GM19025 (cell line): Measurements from ENCODE around the gene NR1H4.
"Not testable (repeated sequence)": the region's sequence is repeated elsewhere in the genome, so short reads cannot be mapped to it uniquely, and the experiment has no call there.

Source experiments
- ATAC-seq: cut with Tn5 transposase; IDR thresholded peaks from one replicate; pipeline ENCODE4 v1.9.1; 2021; ENCODE audit warnings: mild to moderate bottlenecking, low read depth, moderate library complexity; ENCODE audit not compliant: unreplicated experiment

The NR1H4 gene

GRCh38 chr12:100473716-100474150, at the start of gene NR1H4:
NR1H4 (plus strand) TSS chr12:100473866; CDS start chr12:100493324, 19,458 bp downstream.
- no peak for ATAC-seq

- no peak for ATAC-seq
These were observed 47.5 kb upstream of the NR1H4 start for GRCh38 chr12:100426145-100426544.

DNA sequence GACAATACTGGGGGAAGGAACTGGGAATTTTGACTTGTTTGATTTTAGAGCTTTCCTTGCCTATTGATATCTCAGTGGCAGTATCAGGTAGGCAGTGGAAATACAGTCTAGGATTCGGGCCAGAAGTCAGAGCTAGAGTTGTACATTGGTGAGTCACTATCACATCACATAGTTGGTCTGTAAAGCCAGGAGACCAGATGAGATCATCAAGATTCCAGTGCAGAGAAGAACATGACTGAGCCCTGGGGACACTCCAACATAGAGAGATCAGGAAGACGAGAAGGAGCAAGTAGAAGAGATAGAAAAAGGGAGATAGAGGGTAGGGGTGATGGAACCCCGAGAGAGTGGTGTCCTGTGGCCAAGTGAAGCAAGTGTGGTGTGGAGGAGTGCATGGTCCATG, 46.6 kb upstream of the NR1H4 start:
- no peak for ATAC-seq

GRCh38 chr12:100430251-100430650, 43.4 kb upstream of the NR1H4 start:
- not testable (repeated sequence) for ATAC-seq

- ATAC-seq: no peak
These were observed 40.0 kb upstream of the NR1H4 start for GRCh38 chr12:100433701-100434100.

DNA sequence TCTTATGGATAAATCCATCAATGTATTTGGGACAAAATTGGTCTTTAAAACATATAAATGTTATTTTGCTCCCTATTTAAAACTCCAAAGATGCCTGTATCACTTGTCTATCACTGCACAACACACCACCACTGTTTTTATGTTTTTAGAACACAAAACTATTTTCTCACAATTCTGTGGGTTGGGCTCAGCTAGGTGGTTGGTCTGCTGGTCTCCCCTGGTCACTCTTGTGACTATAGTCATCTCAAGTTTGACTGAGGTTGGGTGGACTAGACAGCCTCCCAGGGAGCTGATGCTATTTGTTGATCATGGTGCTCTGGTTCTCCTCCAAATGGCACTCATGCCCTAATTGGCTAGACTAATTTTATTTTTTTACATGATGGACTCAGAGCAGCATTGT, 39.5 kb upstream of the NR1H4 start:
- ATAC-seq: no peak

DNA sequence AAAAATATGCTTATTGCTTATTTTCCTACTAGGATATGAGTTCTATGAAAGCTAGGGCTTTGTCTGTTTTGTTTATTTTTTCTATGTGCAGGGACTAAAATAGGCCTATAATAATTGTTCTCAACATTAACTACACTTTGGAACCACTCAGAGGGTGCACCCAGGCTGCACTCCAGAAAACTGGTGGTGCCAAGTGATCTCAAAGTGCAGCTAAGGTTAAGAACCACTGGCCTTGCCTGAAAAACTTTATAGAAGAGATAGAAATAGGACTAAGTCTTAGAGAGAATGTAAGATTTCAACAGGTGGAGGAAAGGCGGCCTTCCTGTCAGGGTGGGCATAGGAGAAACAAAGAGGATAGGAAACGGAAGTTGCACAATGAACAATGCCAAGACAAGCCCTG, 37.7 kb upstream of the NR1H4 start:
- ATAC-seq: no peak

- ATAC-seq: no peak
These were observed 36.4 kb upstream of the NR1H4 start for GRCh38 chr12:100437038-100437841.

GRCh38 chr12:100439797-100440196, 33.9 kb upstream of the NR1H4 start:
- ATAC-seq: no peak

DNA sequence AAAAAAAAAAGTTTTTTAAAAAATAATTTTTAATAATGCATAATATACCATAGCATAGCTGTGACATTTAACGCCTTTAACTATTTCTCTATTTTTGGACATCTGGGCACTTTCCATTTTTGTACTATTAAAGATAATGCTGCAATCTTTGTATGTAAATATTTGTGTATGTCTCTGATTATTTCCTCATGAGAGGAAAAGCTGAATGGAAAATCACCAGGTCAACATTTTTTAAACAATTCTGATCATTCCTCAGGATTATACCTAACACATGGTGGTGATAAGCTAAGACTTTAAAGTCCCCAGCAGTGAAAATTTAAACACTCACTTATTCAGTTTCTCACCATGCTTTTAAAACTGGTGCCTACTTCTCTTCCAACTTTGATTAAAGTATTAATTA, 31.3 kb upstream of the NR1H4 start:
- no peak for ATAC-seq

DNA sequence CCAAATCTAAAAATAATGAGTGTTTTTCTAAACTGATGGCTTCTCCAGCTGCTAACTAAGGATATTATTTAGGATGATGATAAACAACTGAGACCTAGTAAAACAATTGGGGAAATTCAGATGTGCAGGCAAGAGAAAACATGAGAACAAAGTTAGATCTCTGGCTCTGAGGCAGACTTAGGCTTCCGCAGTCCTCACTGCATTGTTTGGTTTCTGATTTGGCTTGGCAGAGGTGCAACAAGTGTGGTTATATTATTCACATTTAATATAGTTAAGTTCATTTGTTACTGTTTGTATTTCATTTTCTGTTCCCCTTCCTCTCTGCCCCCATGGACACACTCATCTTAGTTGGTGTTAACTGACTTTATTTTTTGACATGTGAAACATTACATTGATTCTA, 30.2 kb upstream of the NR1H4 start:
- ATAC-seq: no peak

GRCh38 chr12:100445081-100445481, 28.6 kb upstream of the NR1H4 start:
- no peak for ATAC-seq

GRCh38 chr12:100447381-100447780, 26.3 kb upstream of the NR1H4 start:
- no peak for ATAC-seq

GRCh38 chr12:100448656-100449055, 25.0 kb upstream of the NR1H4 start:
- ATAC-seq: no peak

GRCh38 chr12:100450735-100451134, 22.9 kb upstream of the NR1H4 start:
- ATAC-seq: no peak

DNA sequence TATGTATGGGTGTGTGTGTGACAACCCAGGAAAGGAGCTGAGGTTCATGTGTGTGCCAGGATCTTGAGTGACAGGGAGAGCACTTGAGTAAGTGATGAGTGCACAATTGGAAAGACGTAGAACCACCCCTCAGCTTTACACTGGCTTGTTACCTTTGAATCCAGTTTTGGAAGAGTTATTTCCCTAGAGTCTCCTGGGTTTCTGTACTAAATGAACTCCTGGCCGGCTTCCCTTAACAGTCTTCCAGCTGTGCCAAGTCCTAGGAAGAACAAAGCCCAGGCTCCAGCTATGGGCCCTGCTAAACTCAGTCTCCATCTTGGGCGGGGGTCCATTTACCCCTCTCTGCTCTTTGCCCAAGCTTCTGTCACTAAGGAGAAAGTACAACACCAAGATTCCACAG, 19.7 kb upstream of the NR1H4 start:
- ATAC-seq: no peak

DNA sequence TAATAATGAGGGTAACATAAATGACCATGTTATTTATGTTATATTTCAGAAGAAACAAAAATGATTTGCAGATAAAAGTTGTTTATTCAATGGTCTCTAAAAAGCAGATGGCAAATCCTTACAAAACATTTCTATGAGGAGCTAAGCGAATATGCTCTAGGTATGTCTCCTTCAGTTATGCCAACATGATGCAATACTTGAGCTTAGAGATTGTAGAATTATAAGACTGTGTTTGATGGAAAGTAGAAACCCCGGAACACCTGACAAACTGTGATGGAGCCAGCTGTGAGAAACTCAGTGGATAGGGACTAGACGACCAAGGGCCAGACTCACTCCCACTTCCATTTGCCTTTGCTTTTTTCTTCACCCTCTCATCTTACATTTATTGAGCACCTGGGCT, 17.8 kb upstream of the NR1H4 start:
- no peak for ATAC-seq

GRCh38 chr12:100458191-100458590, 15.5 kb upstream of the NR1H4 start:
- ATAC-seq: no peak

DNA sequence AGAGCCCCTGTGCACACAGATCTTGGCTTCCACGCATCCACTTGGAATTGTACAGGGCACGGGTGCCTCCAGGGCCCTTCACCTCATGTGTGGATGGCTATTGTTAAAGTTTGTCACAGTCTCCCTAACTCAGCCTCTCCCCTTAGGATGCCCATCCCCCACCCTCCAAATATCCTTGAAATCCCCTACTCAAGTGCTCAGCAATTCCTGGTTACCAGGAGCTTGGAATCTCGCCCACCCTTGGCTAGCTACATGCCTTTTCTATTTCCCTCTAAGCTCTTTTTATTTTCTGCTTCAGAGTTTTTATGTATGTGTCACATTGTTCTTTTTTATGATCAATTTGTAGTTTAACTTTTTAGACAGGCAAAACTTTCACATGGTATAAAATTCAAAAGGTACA, 13.0 kb upstream of the NR1H4 start:
- no peak for ATAC-seq

- no peak for ATAC-seq
These were observed 12.2 kb upstream of the NR1H4 start for GRCh38 chr12:100461330-100461973.

DNA sequence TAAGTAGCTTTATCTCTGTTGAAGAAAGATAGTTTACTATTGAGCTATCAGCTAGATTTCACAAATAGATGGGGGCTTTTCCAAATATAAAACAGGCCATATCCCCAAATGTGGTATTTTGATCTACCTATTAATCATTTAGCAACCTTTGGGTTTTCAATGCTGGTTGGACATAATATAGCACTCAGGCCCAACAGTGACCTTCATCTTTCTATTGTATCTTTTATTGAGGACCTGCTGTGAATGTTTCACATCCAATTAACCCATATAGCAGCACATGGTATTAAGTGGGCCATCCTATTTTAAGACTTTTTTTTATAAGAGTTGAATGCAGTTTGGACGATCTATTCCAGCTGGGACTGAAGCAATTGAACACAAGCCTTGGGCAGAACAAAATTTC, 10.0 kb upstream of the NR1H4 start:
- ATAC-seq: no peak

DNA sequence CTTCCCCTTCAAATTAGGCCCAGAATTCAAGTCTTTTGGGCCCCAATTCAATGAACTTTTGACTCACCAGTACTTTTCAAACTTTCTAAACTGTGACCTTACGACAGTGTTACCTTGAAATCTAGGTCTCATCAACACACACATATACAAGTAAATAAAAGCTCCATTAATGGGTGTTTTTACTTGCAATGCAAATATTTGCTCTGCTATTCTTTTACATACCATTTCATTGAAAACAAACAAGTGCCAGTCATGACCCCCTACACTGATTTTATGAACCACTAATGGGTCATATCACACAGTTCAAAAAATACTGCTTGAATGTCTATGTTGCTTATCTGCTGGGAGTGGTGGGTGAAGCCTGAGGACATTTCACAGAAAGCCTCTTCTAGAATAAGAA, 9.1 kb upstream of the NR1H4 start:
- ATAC-seq: no peak
